H1 (cell line): ENCODE data around the gene OR11L1. TPM values are rescaled to one million over a fixed set of nuclear protein-coding genes. Genes with fewer than 3 reads are reported as not detected.

Source experiments
- CTCF ChIP-seq, 3 experiments: IDR thresholded peaks; 1 replicate in 2 of 3; 2 replicates in 1 of 3; pipeline versions ENCODE4 v1.5.1 to v1.6.1; 2011; ENCODE audit warnings: low read length in 3 of 3, mild to moderate bottlenecking in 3 of 3, inconsistent platforms in 2 of 3, low read depth in 1 of 3, moderate library complexity in 1 of 3; ENCODE audit not compliant: insufficient read depth in 1 of 3; ENCODE audit errors: control extremely low read depth in 1 of 3
- EP300 ChIP-seq, 2 experiments: IDR thresholded peaks; 1 replicate in 1 of 2; 2 replicates in 1 of 2; pipeline ENCODE4 v1.6.1; 2011 to 2012; ENCODE audit warnings: low read depth in 2 of 2, low read length in 2 of 2, mild to moderate bottlenecking in 2 of 2, borderline replicate concordance in 1 of 2, inconsistent platforms in 1 of 2, moderate library complexity in 1 of 2
- FOSL1 ChIP-seq: IDR thresholded peaks from 2 replicates; pipeline ENCODE4 v1.6.1; 2011; ENCODE audit warnings: mild to moderate bottlenecking, low read depth, low read length, moderate library complexity; ENCODE audit not compliant: insufficient read depth
- HDAC6 ChIP-seq: IDR thresholded peaks from one replicate; pipeline ENCODE4 v1.7.1; 2012; ENCODE audit warnings: low read depth, mild to moderate bottlenecking, inconsistent platforms, low read length, moderate library complexity
- MAFK ChIP-seq: IDR thresholded peaks from 2 replicates; pipeline ENCODE4 v1.6.1; 2012; ENCODE audit warnings: low read depth, mild to moderate bottlenecking, improper control_type of control experiment, low read length
- SP4 ChIP-seq: IDR thresholded peaks from 2 replicates; pipeline ENCODE4 v1.6.1; 2012; ENCODE audit warnings: low read length, inconsistent platforms
- YY1 ChIP-seq: IDR thresholded peaks from 2 replicates; pipeline ENCODE4 v1.6.1; 2011; ENCODE audit warnings: low read depth, mild to moderate bottlenecking, low read length
- polyA plus RNA-seq, 7 experiments: library from polyadenylated mRNA; depleted of rRNA in 3 of 7; stranded (reverse) in 5 of 7; unstranded in 2 of 7; fragments of >200 nt in 5 of 7; fragments of 200-250 nt in 2 of 7; gene quantifications; 1 replicate in 5 of 7; 2 replicates in 1 of 7; 4 replicates in 1 of 7; pipeline versions ENCODE4 v1.2.1 to v1.2.3, GENCODE V29; 2011 to 2013; ENCODE audit warnings: missing spikeins in 2 of 7, mixed read lengths in 2 of 7
- total RNA-seq: library from RNA; stranded (reverse); fragmentation: NEBNext Ultra II Directional; extraction: Animal tissue kit (Norgen Biotek cat#: 25700); gene quantifications from 2 replicates; pipeline ENCODE4 v1.2.1, GENCODE V29; 2021

Gene OR11L1
- total and polyA plus RNA-seq, 2 of the 8 experiments (the other 6 are each of a cell fraction or from before 2014, with no cell fraction given), result not detected

GRCh38 chr1:247824023-247824422 lies 17.7 kb downstream of the OR11L1 start, which contains the start of gene OR14A16 (continued):
- TF ChIP-seq CTCF (IDR thresholded peaks at IDR 0.05; ENCODE audit: control extremely low read depth in 1 of 3, insufficient read depth in 1 of 3, low read depth in 1 of 3, low read length in 3 of 3), result no peak
- no peak for TF ChIP-seq SP4
- no peak for TF ChIP-seq HDAC6
- TF ChIP-seq FOSL1, result no peak
- no peak for TF ChIP-seq YY1
- no peak for TF ChIP-seq MAFK
- TF ChIP-seq EP300 (IDR thresholded peaks at IDR 0.05; ENCODE audit: borderline replicate concordance in 1 of 2, low read depth in 2 of 2, low read length in 2 of 2), result no peak
